ENCODE results near the gene MUSK. TPM values are rescaled to one million over a fixed set of nuclear protein-coding genes. Genes with fewer than 3 reads are reported as not detected.
A peak's percentile ranks its signal among the peaks of the same experiment; 100 is the strongest.

Gene MUSK
- total RNA-seq, 1 experiment from 2014 or later, result not detected

GRCh38 chr9:110731437-110732028, 62.9 kb downstream of the MUSK start:
- TF ChIP-seq EZH2phosphoT487 (IDR thresholded peaks at IDR 0.05; ENCODE audit: borderline replicate concordance, low read length) (no peak), CTCF (conservative IDR thresholded peaks at IDR 0.05; ENCODE audit: low read depth, low read length) (no peak), EZH2 (IDR thresholded peaks at IDR 0.05; ENCODE audit: low read length, unreplicated experiment) (no peak)
- H2AFZ ChIP-seq (ENCODE audit: low read length), result no peak overlapping the region
- BruUV-seq (replicated peaks), result no TSS peak
- intact Hi-C loops (cut with micrococcal nuclease), result no loop called here
- DNase-seq (no peak), ATAC-seq (no peak)
- H3K9ac ChIP-seq (ENCODE audit: low read length), result no peak overlapping the region
- H3K9me2 ChIP-seq (replicated peaks; ENCODE audit: low read length), result no peaks in the 10 kb centered on the region
- no peak overlapping the region for H3K4me2 ChIP-seq (ENCODE audit: low read length)
- no peaks in the 10 kb centered on the region for H3K27me3 ChIP-seq (ENCODE audit: low read length)
- H3F3A ChIP-seq (ENCODE audit: low read length, unreplicated experiment), result no peaks in the 10 kb centered on the region
- ChIA-PET CTCF (no interaction called here), POLR2A (ENCODE audit: unreplicated experiment) (no interaction called here)
- no peaks in the 10 kb centered on the region for H3K36me3 ChIP-seq (ENCODE audit: low read depth, low read length)
- H3K4me3 ChIP-seq (ENCODE audit: low read length), result no peak overlapping the region
- no peaks in the 10 kb centered on the region for H3K79me2 ChIP-seq (ENCODE audit: low read length)
- H3K4me1 ChIP-seq (ENCODE audit: insufficient read depth, low read length), result no peaks in the 10 kb centered on the region
- no peaks in the 10 kb centered on the region for H4K20me1 ChIP-seq (ENCODE audit: low read length)
- H3K27ac ChIP-seq (ENCODE audit: low read length), result no peak overlapping the region
- H3K9me3 ChIP-seq (ENCODE audit: low read length), result no peaks in the 10 kb centered on the region

- Histone ChIP-seq H3F3A (ENCODE audit: low read length, unreplicated experiment) (no peaks in the 10 kb centered on the region), H3K27me3 (ENCODE audit: low read length) (no peaks in the 10 kb centered on the region), H3K4me2 (ENCODE audit: low read length) (peak overlapping the region; percentile 13; the same call in 1 of the 2 replicates), H2AFZ (ENCODE audit: low read length) (no peak overlapping the region), H3K9me2 (replicated peaks; ENCODE audit: low read length) (no peaks in the 10 kb centered on the region), H3K79me2 (ENCODE audit: low read length) (no peaks in the 10 kb centered on the region), H3K36me3 (ENCODE audit: low read depth, low read length) (peaks cover 23% of the 10 kb centered on the region), H3K9ac (ENCODE audit: low read length) (no peak overlapping the region), H3K9me3 (ENCODE audit: low read length) (no peaks in the 10 kb centered on the region; the same call in none of the 2 replicates), H4K20me1 (ENCODE audit: low read length) (no peaks in the 10 kb centered on the region), H3K4me1 (ENCODE audit: insufficient read depth, low read length) (peaks cover 25% of the 10 kb centered on the region), H3K4me3 (ENCODE audit: low read length) (no peak overlapping the region), H3K27ac (ENCODE audit: low read length) (peak overlapping the region; percentile 36)
- ChIA-PET CTCF (no interaction called here), POLR2A (ENCODE audit: unreplicated experiment) (interaction anchor here (0.5 kb wide), 1 partner anchor 9 kb away, joined by 3 read pairs; no protein-coding TSS in a partner anchor)
- ATAC-seq, result peak; percentile 79
- no peak for TF ChIP-seq EZH2 (IDR thresholded peaks at IDR 0.05; ENCODE audit: low read length, unreplicated experiment)
- TF ChIP-seq EZH2phosphoT487 (IDR thresholded peaks at IDR 0.05; ENCODE audit: borderline replicate concordance, low read length), result no peak
- DNase-seq, result peak; percentile 74
- intact Hi-C loops (cut with micrococcal nuclease), result no loop called here
- no TSS peak for BruUV-seq (replicated peaks)
Measured at GRCh38 chr9:110738982-110739381, 70.4 kb downstream of the MUSK start.

GRCh38 chr9:110742741-110743371, 74.3 kb downstream of the MUSK start:
- peak overlapping the region; percentile 46 for H2AFZ ChIP-seq (ENCODE audit: low read length)
- BruUV-seq (replicated peaks), result no TSS peak
- intact Hi-C loops (cut with micrococcal nuclease), result no loop called here
- ATAC-seq (no peak), DNase-seq (no peak)
- no peaks in the 10 kb centered on the region for H3K9me2 ChIP-seq (replicated peaks; ENCODE audit: low read length)
- no peak overlapping the region for H3K4me2 ChIP-seq (ENCODE audit: low read length)
- peaks cover 60% of the 10 kb centered on the region for H3K4me1 ChIP-seq (ENCODE audit: insufficient read depth, low read length)
- no peaks in the 10 kb centered on the region for H3K27me3 ChIP-seq (ENCODE audit: low read length)
- peaks cover 23% of the 10 kb centered on the region for H3K36me3 ChIP-seq (ENCODE audit: low read depth, low read length)
- CTCF ChIA-PET, result no interaction called here
- H3K4me3 ChIP-seq (ENCODE audit: low read length), result no peak overlapping the region
- TF ChIP-seq CTCF (conservative IDR thresholded peaks at IDR 0.05; ENCODE audit: low read depth, low read length) (no peak), EZH2 (IDR thresholded peaks at IDR 0.05; ENCODE audit: low read length, unreplicated experiment) (no peak), EZH2phosphoT487 (IDR thresholded peaks at IDR 0.05; ENCODE audit: borderline replicate concordance, low read length) (no peak)
- no peaks in the 10 kb centered on the region for H4K20me1 ChIP-seq (ENCODE audit: low read length)
- H3K27ac ChIP-seq (ENCODE audit: low read length), result peak overlapping the region; percentile 75
- no peaks in the 10 kb centered on the region for H3K79me2 ChIP-seq (ENCODE audit: low read length)
- POLR2A ChIA-PET (ENCODE audit: unreplicated experiment), result no interaction called here
- H3F3A ChIP-seq (ENCODE audit: low read length, unreplicated experiment), result peaks cover 11% of the 10 kb centered on the region
- no peaks in the 10 kb centered on the region; the same call in none of the 2 replicates for H3K9me3 ChIP-seq (ENCODE audit: low read length)
- 0 out of 2 replicates have a peak overlapping the region, but pooled peaks have one; percentile 32 for H3K9ac ChIP-seq (ENCODE audit: low read length)

All from PC-3 (cell line).